Measurements from ENCODE around the gene GCGR. TPM values are rescaled to one million over a fixed set of nuclear protein-coding genes. Genes with fewer than 3 reads are reported as not detected.
A peak's percentile ranks its signal among the peaks of the same experiment; 100 is the strongest.
"Not testable (repeated sequence)": the region's sequence is repeated elsewhere in the genome, so short reads cannot be mapped to it uniquely, and the experiment has no call there.

The GCGR gene
- total RNA-seq, 2 donors from 2014 or later: 0.17 TPM; not detected in 1

DNA sequence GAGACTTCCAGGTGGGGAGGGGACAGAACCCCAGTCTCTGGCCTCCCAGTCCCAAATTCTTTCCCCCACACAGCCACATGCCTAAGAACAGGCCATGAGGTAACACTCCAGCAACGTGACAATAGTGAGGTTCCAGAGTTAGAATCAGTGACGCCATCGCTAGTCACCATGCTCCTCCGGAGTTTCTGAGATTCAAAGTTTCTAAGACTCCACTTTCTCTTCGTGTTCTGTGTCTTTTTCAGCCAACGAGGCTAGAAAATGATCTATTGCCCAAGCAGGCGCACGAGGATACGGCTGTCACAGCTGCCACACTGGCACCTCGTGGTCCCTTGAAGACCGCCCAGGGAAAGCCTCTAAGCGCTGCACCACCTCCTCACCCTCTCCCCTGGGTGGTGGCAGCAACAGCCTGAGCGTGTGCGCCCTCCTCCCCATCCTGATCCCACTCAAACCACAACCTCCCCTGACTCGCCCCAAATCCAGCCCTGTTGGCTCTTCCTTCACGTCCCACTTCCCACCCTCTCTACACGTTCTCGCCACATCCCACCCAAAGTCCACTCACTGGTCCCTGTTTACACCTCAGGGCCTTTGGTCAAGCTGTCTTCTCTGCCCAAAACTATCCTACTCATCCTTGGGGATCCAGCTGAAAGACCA, 28.1 kb downstream of the GCGR start:
- Mint-ChIP-seq H3K4me1 (ENCODE audit: low read depth) (peaks cover 37% of the 10 kb centered on the region), H3K27me3 (ENCODE audit: low read depth) (no peaks in the 10 kb centered on the region), H3K9me3 (no peaks in the 10 kb centered on the region), H3K27ac (peak overlapping the region; percentile 96), H3K4me3 (peak overlapping the region; percentile 97 to 98), H3K36me3 (ENCODE audit: insufficient read depth in 2 of 2) (peaks cover 0 to 6% of the 10 kb centered on the region in 2 donors)
- ATAC-seq (replicated peaks in 1 of 2) (peak; percentile 31 to 44), DNase-seq (peak; percentile 54 to 62)

- peak; percentile 67 to 72 for DNase-seq
- no peaks in the 10 kb centered on the region for H3K27me3 Mint-ChIP-seq (ENCODE audit: low read depth)
- peak; percentile 48 to 54 for ATAC-seq (replicated peaks in 1 of 2)
- no peaks in the 10 kb centered on the region for H3K9me3 Mint-ChIP-seq
- peak overlapping the region; percentile 96 for H3K27ac Mint-ChIP-seq
- H3K4me1 Mint-ChIP-seq (ENCODE audit: low read depth): peaks cover 37% of the 10 kb centered on the region
- peaks cover 0 to 6% of the 10 kb centered on the region in 2 donors for H3K36me3 Mint-ChIP-seq (ENCODE audit: insufficient read depth in 2 of 2)
- peak overlapping the region; percentile 97 to 98 for H3K4me3 Mint-ChIP-seq
These were observed 28.7 kb downstream of the GCGR start for GRCh38 chr17:81832608-81833159.

DNA sequence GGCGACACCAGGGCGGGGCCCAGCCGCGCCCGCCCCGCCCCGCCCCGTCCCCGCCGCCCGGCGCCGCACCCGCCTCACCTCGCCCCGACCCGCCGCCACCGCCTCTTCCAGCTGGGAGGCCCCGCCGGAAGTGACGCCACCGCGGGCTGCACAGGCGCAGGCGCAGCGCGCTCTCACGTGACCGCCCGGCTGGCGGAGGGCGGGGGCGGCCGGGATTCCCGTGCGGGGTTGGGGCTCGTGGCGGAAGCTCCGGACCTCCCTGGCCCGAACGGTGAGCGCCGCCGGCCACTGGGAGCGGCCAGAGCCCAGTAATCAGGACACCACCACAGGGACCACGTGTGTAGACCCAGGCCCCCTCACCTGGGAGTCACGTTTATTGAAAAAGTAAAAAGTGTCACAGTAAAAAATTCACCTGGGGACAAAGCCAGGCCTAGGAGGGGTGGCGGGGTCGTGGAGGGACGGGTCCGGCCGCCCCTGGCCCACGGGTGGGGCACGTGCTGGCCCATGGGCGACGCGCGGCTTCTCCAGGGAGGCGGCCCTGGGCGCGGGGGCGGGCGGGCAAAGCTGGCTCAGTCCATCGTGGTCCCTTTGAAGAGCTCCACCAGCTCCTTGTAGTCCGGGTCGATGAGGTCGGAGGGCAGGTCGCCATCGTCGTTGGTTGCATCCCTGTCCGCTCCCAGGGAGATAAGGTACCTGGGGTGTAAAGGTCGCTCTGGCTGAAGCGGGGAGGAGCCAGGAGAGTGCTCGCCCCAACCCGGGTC, 29.4 kb downstream of the GCGR start, which contains the start of gene MCRIP1:
Gene MCRIP1 (minus strand): TSS at position 132 of the 761 bp plus-strand sequence. CDS start 8,785 bp downstream, outside the sequence.
- Mint-ChIP-seq H3K4me1 (ENCODE audit: low read depth) (peaks cover 37% of the 10 kb centered on the region), H3K27ac (peak within 1 kb of the TSS; percentile 96), H3K9me3 (no peaks in the 10 kb centered on the region), H3K27me3 (ENCODE audit: low read depth) (no peaks in the 10 kb centered on the region), H3K4me3 (peak within 1 kb of the TSS; percentile 97 to 98), H3K36me3 (ENCODE audit: insufficient read depth in 2 of 2) (peaks cover 0 to 6% of the 10 kb centered on the region in 2 donors)
- peak; percentile 98 to 99 for DNase-seq
- ATAC-seq (replicated peaks in 1 of 2): peak; percentile 82 to 85

DNA sequence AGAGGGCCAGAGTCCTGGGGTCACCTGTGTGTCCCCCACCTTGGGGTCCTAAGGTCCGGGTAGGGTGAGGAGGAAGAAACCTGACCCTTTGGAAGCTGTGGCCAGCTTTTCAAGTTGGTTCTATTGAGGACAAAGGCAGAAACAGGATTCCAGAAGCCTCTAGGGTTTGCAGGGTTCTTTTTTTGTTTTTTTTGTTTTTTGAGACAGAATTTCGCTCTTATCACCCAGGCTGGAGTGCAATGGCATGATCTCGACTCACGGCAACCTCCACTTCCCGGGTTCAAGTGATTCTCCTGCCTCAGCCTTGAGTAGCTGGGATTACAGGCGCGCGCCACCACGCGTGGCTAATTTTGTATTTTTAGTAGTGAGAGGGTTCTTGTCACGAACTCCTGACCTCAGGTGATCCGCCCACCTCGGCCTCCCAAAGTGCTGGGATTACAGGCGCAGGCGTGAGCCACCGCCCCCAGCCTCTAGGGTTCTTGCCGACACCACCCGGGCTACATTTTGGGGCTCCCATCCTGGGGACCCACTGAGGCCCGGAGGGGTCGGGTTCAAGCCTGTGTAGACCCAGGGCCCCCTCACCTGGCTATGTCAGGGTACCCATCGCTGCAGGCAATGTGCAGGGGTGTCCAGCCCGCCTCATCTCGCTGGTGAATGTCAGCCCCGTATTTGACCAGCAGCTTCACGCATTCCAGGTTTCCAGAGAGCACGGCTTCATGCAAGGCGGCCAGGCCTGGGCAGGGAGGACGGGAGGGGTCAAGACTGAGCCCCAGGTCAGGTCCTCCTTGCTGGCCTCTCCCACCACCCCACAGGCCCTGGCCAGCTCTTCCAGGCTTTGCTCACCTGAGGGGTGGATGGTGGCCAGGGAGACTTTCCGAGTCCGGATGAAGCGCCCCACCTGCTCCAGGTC, 30.2 kb downstream of the GCGR start:
- Mint-ChIP-seq H3K4me1 (ENCODE audit: low read depth) (peaks cover 37% of the 10 kb centered on the region), H3K9me3 (no peaks in the 10 kb centered on the region), H3K4me3 (peak overlapping the region; percentile 85 to 89), H3K36me3 (ENCODE audit: insufficient read depth in 2 of 2) (peaks cover 0 to 6% of the 10 kb centered on the region in 2 donors), H3K27me3 (ENCODE audit: low read depth) (no peaks in the 10 kb centered on the region), H3K27ac (no peak overlapping the region)
- no peak for DNase-seq
- ATAC-seq (replicated peaks in 1 of 2): no peak

DNA sequence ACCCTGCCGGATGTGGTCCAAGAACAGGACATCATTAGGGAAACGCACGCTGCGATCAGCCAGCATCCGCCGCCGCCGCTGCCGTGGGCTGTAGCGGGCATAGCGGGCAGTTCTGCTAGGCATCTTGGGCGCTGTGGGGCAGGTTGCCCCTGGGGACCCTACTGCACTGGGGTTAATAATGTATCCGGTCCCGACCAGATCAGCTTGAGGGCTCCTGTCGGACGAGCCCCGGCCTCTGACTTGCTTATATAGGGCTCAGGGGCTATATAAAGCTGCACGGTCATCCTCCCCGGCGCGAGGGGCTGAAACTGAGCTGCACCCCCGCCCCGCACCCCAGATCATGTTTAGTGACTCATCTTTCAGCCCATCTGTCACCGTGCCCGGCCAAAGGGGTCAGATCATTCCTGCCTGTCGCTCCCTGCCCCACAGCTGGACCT, 30.9 kb downstream of the GCGR start, which contains the start of gene PPP1R27:
Gene PPP1R27 (minus strand): TSS at position 220 of the 437 bp plus-strand sequence. CDS start 97 bp downstream, at position 123.
- DNase-seq (no peak), ATAC-seq (replicated peaks in 1 of 2) (no peak)
- Mint-ChIP-seq H3K27me3 (ENCODE audit: low read depth) (no peaks in the 10 kb centered on the region), H3K4me1 (ENCODE audit: low read depth) (peaks cover 37% of the 10 kb centered on the region), H3K27ac (no peak within 1 kb of the TSS), H3K9me3 (no peaks in the 10 kb centered on the region), H3K36me3 (ENCODE audit: insufficient read depth in 2 of 2) (peaks cover 0 to 6% of the 10 kb centered on the region in 2 donors), H3K4me3 (peak within 1 kb of the TSS; percentile 85 to 89)

- Mint-ChIP-seq H3K4me1 (ENCODE audit: low read depth) (peaks cover 13% of the 10 kb centered on the region), H3K36me3 (ENCODE audit: insufficient read depth in 2 of 2) (no peaks in the 10 kb centered on the region), H3K27me3 (ENCODE audit: low read depth) (no peaks in the 10 kb centered on the region), H3K27ac (no peak overlapping the region), H3K9me3 (no peaks in the 10 kb centered on the region), H3K4me3 (no peak overlapping the region)
- ATAC-seq (replicated peaks in 1 of 2) (no peak), DNase-seq (no peak)
These were observed 33.7 kb downstream of the GCGR start for GRCh38 chr17:81837641-81838040.

DNA sequence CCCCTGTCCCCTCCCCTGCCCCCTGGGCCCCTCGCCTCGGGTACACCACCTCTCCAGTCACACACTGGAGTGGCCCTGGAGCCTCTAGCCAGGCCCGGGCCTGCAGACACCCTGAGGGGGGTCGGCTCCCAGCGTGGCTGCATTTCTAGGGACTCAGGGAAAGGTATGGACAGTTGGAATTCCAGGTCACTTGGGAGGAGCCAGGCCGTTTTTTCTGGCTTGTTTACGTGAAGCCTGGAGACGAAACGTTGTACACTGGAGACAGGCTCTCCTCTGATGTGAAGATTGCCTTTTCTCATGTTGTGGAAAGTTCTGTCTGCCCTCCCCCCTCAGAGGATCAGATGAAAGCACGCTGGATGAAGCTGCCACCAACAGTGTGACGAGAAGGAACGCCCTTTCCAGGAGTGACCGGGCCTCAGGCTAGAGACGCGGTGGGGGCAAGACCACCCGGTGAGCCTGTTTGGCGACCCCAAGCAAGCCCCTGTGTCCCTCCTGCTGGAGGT, 34.9 kb downstream of the GCGR start:
- Mint-ChIP-seq H3K27me3 (ENCODE audit: low read depth) (no peaks in the 10 kb centered on the region), H3K4me3 (no peak overlapping the region), H3K27ac (no peak overlapping the region), H3K4me1 (ENCODE audit: low read depth) (peaks cover 12% of the 10 kb centered on the region), H3K9me3 (no peaks in the 10 kb centered on the region), H3K36me3 (ENCODE audit: insufficient read depth in 2 of 2) (peaks cover 1 to 5% of the 10 kb centered on the region in 2 donors)
- ATAC-seq (replicated peaks in 1 of 2) (no peak), DNase-seq (no peak)

- Mint-ChIP-seq H3K27ac (no peak overlapping the region), H3K4me1 (ENCODE audit: low read depth) (peaks cover 12% of the 10 kb centered on the region), H3K4me3 (no peak overlapping the region), H3K27me3 (ENCODE audit: low read depth) (no peaks in the 10 kb centered on the region), H3K36me3 (ENCODE audit: insufficient read depth in 2 of 2) (peaks cover 1 to 5% of the 10 kb centered on the region in 2 donors), H3K9me3 (no peaks in the 10 kb centered on the region)
- DNase-seq: no peak
- no peak for ATAC-seq (replicated peaks in 1 of 2)
These were observed 35.4 kb downstream of the GCGR start for GRCh38 chr17:81839301-81839700.

DNA sequence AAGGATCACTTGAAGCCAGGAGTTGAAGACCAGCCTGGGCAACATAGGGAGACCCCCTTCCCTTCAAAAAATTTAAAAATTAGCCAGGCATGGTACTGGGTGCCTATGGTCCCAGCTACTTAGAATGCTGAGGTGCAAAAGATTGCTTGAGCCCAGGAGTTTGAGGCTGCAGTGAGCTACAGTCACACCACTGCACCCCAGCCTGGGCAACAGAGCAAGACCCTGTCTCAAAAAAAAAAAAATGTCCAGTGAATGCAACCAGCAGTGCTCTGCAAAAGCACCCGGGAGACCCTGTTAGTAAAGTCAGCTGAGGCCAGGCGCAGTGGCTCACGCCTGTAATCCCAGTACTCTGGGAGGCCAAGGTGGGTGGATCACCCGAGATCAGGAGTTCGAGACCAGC, 36.1 kb downstream of the GCGR start:
- H3K4me3 Mint-ChIP-seq; DNase-seq; H3K27ac Mint-ChIP-seq; ATAC-seq (replicated peaks in 1 of 2); H3K27me3 Mint-ChIP-seq (ENCODE audit: low read depth); H3K4me1 Mint-ChIP-seq (ENCODE audit: low read depth); H3K36me3 Mint-ChIP-seq (ENCODE audit: insufficient read depth in 2 of 2); H3K9me3 Mint-ChIP-seq: not testable (repeated sequence)

DNA sequence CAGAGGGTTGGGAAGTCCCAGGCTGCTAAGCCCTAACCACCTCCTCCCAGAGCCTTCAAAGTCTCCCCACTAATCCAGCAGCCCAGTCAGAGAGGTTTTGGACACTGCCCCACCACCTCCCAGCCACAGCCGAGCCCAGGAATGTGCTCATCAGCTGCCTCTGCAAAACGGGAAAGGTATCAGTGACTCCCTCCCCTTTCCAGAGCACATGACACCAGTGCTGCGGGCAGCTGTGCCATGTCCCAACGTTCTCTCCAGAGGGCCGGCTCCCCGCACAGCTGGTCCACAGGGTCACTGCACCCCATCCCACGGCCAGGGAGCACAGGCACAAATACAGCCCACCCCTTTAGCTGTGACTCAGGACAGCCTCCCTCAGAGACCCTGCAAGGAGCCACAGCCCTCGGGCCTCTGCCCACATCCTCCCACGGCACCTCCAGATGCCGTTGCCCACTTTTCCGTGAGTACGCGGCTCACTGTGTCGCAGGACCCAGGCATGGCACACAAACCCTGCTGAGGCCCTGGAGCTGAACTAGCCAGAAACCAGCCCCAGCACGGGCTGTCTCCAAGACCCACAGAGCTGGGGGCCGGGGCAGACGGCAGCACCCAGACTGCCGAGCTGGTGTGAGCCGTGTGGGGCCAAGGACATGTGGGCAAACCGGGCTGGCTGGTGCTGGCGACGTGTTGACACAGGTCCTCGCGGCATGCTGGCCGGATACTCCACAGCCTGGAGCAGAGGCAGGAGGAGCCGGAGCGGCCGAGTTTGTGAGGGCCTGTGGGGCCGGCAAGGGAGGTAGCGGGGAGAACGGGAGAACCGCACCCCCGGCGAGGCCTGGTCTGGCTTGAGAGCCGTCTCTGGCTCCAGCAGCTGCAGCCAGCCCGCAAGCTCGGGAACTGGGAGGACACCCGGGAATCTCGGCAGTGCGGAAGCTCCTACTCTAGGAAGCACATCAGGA, 37.2 kb downstream of the GCGR start:
- Mint-ChIP-seq H3K9me3 (no peaks in the 10 kb centered on the region), H3K27ac (no peak overlapping the region), H3K4me1 (ENCODE audit: low read depth) (no peaks in the 10 kb centered on the region), H3K4me3 (no peak overlapping the region), H3K27me3 (ENCODE audit: low read depth) (no peaks in the 10 kb centered on the region), H3K36me3 (ENCODE audit: insufficient read depth in 2 of 2) (peaks cover 1 to 5% of the 10 kb centered on the region in 2 donors)
- peak; percentile 13 to 16 for ATAC-seq (replicated peaks in 1 of 2)
- no peak for DNase-seq

DNA sequence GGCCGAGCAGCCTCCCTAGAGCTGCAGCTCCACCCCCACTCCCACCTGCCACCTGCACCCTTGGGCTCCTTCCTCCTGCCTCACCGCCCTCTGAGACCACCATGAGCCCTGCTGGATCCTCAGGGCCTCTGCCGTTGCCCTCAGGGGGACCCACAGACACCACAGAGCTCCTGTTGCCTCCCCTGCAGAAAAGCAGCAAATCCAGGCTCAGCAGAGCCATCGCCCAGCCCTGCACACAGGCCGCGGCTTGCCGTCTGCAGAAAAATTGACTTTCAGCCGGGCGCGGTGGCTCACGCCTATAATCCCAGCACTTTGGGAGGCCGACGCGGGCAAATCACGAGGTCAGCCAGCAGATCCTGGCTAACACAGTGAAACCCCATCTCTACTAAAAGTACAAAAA, 37.9 kb downstream of the GCGR start:
- Mint-ChIP-seq H3K4me1 (ENCODE audit: low read depth) (no peaks in the 10 kb centered on the region), H3K4me3 (no peak overlapping the region), H3K27me3 (ENCODE audit: low read depth) (no peaks in the 10 kb centered on the region), H3K9me3 (no peaks in the 10 kb centered on the region), H3K36me3 (ENCODE audit: insufficient read depth in 2 of 2) (peaks cover 1 to 5% of the 10 kb centered on the region in 2 donors), H3K27ac (no peak overlapping the region)
- no peak for DNase-seq
- no peak for ATAC-seq (replicated peaks in 1 of 2)

Data from activated T-cell treated with anti-CD3 and anti-CD28 coated beads, Interleukin-2, amount 50 U/mL, for 72 hours (primary cell).